8988T (cell line): ENCODE results near the gene WWC2.
A peak's percentile ranks its signal among the peaks of the same experiment; 100 is the strongest.

Experiments used
- DNase-seq: peaks from one replicate; pipeline ENCODE4 v3.0.0; 2011

WWC2 gene

DNA sequence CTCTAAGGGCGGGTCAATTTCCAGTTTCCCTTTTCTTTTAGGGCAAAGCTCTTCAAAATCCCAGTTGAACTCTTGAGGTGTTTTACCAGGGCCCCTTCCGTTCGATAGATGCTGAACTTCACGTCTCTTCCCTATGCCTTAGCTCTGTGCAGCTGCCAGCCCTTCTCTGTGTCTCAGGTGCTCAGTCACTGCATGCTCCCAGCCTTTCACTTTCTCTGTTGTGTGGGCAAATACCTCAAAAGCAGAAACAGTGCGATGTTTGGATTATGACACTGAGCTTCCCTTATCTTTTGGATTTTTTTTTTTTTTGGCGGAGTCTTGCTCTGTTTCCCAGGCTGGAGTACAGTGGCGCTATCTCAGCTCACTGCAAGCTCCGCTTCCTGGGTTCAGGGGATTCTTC, 112.5 kb downstream of the WWC2 start:
- DNase-seq, result no peak

DNA sequence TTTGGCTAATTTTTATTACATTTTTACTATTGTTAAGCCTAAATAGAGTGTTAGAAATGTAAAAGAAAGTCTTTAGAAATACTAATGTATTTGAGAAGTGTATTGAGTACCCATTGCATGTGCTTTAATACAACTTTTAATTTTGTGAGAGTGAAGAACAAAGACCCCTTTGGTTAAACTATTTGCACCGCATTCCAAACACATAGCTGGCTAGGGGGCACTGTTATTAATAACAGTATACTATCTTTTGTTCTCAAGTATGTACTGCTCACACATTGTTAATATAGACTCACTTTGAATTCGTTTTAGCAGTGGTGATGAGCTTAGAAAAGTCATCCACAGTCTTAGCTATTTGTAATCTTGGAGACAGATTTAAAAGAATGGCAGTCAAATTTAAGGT, 114.9 kb downstream of the WWC2 start:
- no peak for DNase-seq

DNA sequence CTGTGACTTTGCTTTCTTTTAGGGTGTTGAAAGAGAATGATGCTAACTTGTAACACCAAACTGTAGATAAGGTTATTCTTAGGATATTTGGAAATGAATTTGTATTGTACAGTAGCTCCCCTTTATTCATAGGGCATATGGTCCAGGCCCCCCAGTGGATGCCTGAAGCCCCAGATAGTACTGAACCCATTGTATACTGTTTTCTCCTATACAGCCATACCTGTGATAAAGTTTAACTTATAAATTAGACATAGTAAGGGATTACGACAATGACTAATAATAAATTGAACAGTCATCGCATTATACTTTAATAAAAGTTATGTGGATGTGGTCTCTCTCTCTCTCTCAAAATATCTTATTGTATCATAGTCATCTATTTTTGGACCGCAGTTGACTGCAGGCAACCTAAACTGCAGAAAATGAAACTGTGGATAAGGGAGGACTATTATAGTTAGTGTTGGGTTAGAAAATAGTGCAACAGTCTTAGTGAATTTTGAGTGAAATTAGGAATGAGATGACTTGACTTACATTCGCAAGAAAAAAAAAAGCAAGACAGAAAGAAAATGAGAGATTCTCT, 115.9 kb downstream of the WWC2 start:
- DNase-seq, result no peak

DNA sequence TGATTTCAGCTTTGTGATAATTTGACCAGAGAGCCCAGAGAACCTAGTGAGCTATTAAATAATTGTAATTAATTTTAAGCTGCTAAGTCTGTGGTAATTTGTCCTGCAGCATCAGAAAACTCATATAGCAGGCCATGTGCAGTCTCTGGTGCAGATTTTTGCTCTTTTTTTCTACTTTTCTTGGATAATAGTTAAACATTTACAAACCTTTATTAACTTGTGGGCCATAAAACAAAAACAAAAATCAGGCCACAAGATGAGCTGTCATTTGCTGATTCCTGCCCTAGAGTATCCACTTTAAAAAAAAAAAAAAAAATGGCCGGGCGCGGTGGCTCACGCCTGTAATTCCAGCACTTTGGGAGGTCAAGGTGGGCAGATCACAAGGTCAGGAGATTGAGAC, 121.2 kb downstream of the WWC2 start:
- no peak for DNase-seq

DNA sequence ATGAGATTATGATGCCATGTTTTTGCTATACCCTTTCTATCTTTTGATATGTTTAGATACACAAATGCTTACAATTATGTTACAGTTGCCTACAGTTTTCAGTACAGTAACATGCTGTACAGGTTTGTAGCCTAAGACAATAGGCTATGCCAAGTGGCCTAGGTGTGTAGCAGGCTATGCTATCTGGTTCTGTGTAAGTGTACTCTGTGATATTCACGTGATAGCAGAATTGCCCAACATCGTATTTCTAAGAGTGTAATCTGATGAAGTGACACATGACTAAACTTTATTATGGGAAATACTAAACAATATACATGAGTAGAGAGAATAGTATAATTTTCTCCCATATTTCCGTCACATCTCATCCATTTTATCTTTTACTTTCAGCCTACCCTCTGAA, 124.0 kb downstream of the WWC2 start:
- DNase-seq, result no peak

DNA sequence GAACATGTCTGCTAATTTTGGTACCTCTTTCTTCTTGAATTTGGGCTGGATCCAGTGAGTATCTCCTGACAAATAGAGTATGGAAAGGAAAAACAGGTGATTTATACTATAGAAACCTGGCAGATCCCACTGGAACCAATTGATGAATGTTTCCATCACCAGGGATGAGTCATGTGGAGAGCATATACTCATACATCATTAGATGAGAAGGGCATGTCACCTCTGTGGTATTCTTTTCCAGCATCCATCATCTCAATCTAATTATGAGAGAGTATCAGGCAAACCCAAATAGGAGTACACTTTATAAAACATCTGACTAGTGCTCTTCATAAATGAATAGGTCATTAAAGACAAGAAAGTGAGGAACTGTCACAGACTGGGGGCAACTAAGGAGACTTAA, 130.3 kb downstream of the WWC2 start:
- DNase-seq, result no peak

GRCh38 chr4:183240581-183241321, 141.7 kb downstream of the WWC2 start:
- DNase-seq, result no peak

- no peak for DNase-seq
Observed at GRCh38 chr4:183241322-183241640, 142.2 kb downstream of the WWC2 start.

GRCh38 chr4:183241721-183242151, 142.7 kb downstream of the WWC2 start:
- DNase-seq, result no peak

DNA sequence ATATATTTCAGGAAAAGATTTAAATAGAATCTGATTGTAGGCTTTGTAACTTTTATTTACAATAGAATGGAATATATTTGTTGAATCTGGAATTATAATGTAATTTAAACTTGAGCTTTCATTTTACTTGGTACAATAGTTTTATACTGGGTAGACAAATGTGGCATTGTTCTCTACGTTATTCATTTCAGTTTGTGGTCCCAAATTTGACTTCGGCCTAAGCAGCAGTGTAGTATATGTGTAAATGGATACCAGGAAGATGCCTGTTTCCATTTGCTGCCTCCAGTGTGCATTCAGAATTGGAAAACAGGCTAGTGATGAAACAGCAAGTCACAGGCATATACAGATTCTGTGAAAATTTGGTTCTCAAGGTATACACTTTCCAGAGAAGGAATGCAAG, 143.2 kb downstream of the WWC2 start:
- DNase-seq, result no peak

GRCh38 chr4:183244019-183244418, 145.0 kb downstream of the WWC2 start:
- DNase-seq, result no peak

- DNase-seq, result no peak
Observed at GRCh38 chr4:183244506-183244905, 145.4 kb downstream of the WWC2 start.

- no peak for DNase-seq
Observed at GRCh38 chr4:183248201-183248600, 149.1 kb downstream of the WWC2 start.

DNA sequence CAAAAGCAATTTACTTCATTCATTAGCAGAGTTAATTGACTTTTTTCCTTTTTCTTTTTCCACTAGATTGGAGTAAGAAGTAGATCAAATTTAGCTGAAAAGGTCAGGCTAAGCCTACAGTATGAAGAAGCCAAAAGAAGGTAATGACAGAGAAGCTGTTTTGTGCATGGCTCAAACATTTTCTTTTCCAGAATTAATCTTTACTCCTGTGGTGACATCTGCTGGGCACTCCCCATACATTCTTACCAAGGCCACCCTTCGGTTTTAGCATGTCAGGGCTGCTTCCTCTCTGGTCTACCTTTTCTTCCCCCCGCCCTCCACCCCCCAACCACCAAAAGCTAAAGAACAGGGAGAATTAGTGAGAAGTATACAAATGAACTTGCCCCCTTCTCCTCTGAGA, 150.8 kb downstream of the WWC2 start:
- DNase-seq, result no peak

GRCh38 chr4:183250831-183251230, 151.8 kb downstream of the WWC2 start:
- DNase-seq, result no peak

DNA sequence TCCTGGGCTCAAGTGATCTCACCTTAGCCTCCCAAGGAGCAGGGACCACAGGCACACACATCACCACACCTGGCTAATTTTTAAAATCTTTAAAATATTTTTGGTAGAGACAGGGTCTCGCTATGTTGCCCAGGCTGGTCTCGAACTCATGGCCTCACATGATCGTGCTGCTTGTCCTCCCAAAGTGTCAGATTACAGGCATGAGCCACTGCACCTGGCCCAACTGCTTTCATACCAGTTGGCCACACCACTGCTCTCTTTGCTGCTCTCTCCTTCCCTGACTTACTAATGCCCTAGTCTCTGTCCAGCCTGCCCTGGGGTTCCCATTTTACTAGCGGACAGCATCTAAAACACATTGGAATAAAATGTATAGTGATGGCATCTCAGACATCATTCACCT, 153.9 kb downstream of the WWC2 start:
- no peak for DNase-seq

GRCh38 chr4:183253451-183253850, 154.4 kb downstream of the WWC2 start:
- no peak for DNase-seq

DNA sequence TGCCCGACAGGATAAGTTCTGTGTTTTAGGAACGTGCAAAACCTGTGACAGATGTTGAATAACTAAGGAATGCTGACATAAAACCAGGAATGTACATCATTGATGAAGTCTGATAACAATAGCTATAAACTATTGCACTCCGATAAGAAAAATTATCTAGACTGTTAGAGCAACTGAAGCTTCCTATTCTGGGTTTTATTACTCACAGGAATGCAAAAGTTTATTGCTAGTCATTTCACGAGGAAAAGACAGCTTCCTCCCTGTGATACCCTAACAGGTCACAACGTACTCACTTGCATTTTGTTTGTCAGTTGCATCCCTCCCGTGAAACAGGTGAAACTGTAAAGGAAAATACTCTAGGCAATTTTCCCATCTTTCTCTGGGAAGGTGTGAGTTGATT, 155.1 kb downstream of the WWC2 start:
- DNase-seq, result no peak

DNA sequence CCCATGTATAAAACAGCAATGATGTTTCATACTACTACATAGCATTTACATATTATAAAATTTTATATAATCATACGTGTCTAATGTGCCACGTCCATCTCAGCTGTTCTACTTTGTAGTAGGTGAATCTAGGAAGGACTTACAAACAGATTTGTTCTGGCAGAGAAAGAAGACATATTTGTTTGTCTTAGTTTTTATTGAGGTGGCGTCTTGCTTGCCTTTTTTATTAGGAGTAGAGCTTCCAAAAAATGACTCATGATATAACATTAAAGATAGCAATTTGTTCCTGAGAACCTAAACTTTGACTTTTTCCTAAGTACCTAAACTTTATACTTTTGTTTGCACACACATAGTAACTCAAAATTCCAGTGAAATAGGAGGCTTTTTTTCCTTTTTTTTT, 156.4 kb downstream of the WWC2 start:
- no peak for DNase-seq

DNA sequence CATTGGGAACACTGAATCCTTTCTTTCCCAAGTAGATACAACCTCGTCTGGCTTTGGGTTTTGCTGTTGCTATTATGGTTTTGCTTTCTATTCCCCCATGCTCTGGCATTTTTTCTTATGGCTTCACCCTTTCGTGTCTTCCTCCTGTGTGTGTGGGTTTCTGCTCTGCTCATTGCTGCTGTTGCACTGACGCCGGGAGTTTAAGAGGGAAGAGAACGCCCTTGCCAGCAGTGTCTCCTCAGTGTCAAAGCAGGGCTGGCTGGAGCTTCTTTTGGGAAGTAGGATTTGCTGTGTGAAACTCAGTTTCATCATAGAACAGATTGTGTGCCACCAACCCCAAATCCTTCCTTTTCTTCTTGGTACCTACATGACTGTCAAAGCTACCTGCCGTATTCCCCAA, 157.3 kb downstream of the WWC2 start:
- DNase-seq, result no peak

GRCh38 chr4:183256756-183257385, 157.8 kb downstream of the WWC2 start:
- peak; percentile 50 for DNase-seq

DNA sequence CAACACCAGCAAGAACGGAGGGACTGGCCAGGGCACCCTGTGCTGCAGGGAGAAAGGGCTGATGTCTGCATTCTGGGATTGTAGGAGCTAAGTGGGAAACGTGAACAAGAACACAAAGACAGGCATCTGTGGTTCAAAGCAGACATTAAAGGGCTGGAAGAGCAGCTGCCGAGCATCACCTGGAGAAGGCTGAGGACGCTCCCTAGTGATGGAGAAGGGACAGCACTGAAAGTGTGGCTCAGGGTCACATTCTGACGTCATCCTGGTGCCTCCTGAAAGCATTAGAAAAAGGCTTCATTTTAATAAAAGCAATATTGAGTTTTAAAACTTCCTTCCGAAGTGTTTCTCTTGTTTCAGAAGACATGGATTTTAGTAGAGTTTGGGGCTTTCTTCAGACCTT, 158.8 kb downstream of the WWC2 start:
- no peak for DNase-seq

- no peak for DNase-seq
Observed at GRCh38 chr4:183260491-183261151, 161.6 kb downstream of the WWC2 start.
